HEK293 (cell line): Measurements from ENCODE around the gene NAV1.

Source experiments
- CTCF ChIA-PET: fragments of 350-600 bp; formaldehyde crosslinking; extraction: SDS; loops from one replicate; lab custom pipeline; 2021; ENCODE audit warnings: antibody characterized with exemption; lab: Yijun Ruan, JAX
- POLR2A ChIA-PET: fragments of 300-600 bp; formaldehyde crosslinking; extraction: SDS; loops from one replicate; lab custom pipeline; 2020; ENCODE audit warnings: antibody characterized with exemption, inconsistent platforms; lab: Yijun Ruan, JAX
- H3K27ac ChIP-seq: fragments of 200-500 bp; sonication (Bioruptor generic); 2 replicates; pipeline ENCODE4 v1.5.1; 2014; ENCODE audit warnings: low read depth, low read length, control low read depth, inconsistent platforms; ENCODE audit errors: extremely low read depth
- H3K36me3 ChIP-seq, 2 experiments: fragments of 200-500 bp in 1 of 2; sonication (Bioruptor generic) in 1 of 2; 1 replicate in 1 of 2; 2 replicates in 1 of 2; pipeline ENCODE4 v1.5.1; 2014 to 2017; ENCODE audit warnings: inconsistent platforms in 2 of 2, low read length in 2 of 2; ENCODE audit not compliant: control insufficient read depth in 2 of 2, insufficient read depth in 1 of 2
- H3K4me1 ChIP-seq: fragments of 200-500 bp; sonication (Bioruptor generic); 2 replicates; pipeline ENCODE4 v1.5.1; 2014; ENCODE audit warnings: mild to moderate bottlenecking, low read length, inconsistent platforms; ENCODE audit not compliant: control insufficient read depth, insufficient read depth
- H3K4me3 ChIP-seq: 2 replicates; pipeline ENCODE4 v1.5.1; 2011; ENCODE audit warnings: low read depth, mild to moderate bottlenecking, control low read depth, low read length, moderate library complexity
- H3K9me3 ChIP-seq: fragments of 200-500 bp; sonication (Bioruptor generic); 2 replicates; pipeline ENCODE4 v1.5.1; 2014; ENCODE audit warnings: low read depth, low read length, inconsistent platforms; ENCODE audit not compliant: control insufficient read depth, insufficient read depth
- BCL11A ChIP-seq: fragments of 450-650 bp; formaldehyde crosslinking; IDR thresholded peaks from 2 replicates; pipeline ENCODE4 v1.5.1; 2016; ENCODE audit warnings: low read depth, missing biosample characterization, missing genetic modification characterization
- BCL11B ChIP-seq: fragments of 450-650 bp; formaldehyde crosslinking; IDR thresholded peaks from 2 replicates; pipeline ENCODE4 v1.5.1; 2016; ENCODE audit warnings: low read depth, missing biosample characterization, missing genetic modification characterization
- EGR2 ChIP-seq: fragments of 450-650 bp; formaldehyde crosslinking; IDR thresholded peaks from 2 replicates; pipeline ENCODE4 v1.5.1; 2016; ENCODE audit warnings: low read depth, missing biosample characterization, missing genetic modification characterization
- GLIS1 ChIP-seq: fragments of 450-650 bp; formaldehyde crosslinking; IDR thresholded peaks from 2 replicates; pipeline ENCODE4 v1.5.1; 2016; ENCODE audit warnings: missing biosample characterization, missing genetic modification characterization
- GLIS2 ChIP-seq: fragments of 450-650 bp; formaldehyde crosslinking; IDR thresholded peaks from 2 replicates; pipeline ENCODE4 v1.5.1; 2016; ENCODE audit warnings: missing biosample characterization, missing genetic modification characterization
- HOXC10 ChIP-seq: sonication (generic); formaldehyde crosslinking; IDR thresholded peaks from 2 replicates; pipeline ENCODE4 v1.8.1; 2023; ENCODE audit warnings: mild to moderate bottlenecking, missing genetic modification reagents
- KLF1 ChIP-seq: fragments of 450-650 bp; formaldehyde crosslinking; IDR thresholded peaks from 2 replicates; pipeline ENCODE4 v1.5.1; 2016; ENCODE audit warnings: missing biosample characterization, missing genetic modification characterization
- MZF1 ChIP-seq: fragments of 450-650 bp; formaldehyde crosslinking; IDR thresholded peaks from 2 replicates; pipeline ENCODE4 v1.5.1; 2017; ENCODE audit warnings: missing biosample characterization, missing genetic modification characterization, borderline replicate concordance
- PRDM1 ChIP-seq: fragments of 450-650 bp; formaldehyde crosslinking; IDR thresholded peaks from 2 replicates; pipeline ENCODE4; 2016; ENCODE audit warnings: missing biosample characterization, missing genetic modification characterization
- SCRT2 ChIP-seq: fragments of 450-650 bp; formaldehyde crosslinking; IDR thresholded peaks from 2 replicates; pipeline ENCODE4 v1.5.1; 2016; ENCODE audit warnings: missing biosample characterization, missing genetic modification characterization
- ZIC2 ChIP-seq: fragments of 450-650 bp; formaldehyde crosslinking; IDR thresholded peaks from 2 replicates; pipeline ENCODE4 v1.5.1; 2016; ENCODE audit warnings: missing biosample characterization, missing genetic modification characterization
- ZNF121 ChIP-seq: fragments of 450-650 bp; formaldehyde crosslinking; IDR thresholded peaks from 2 replicates; pipeline ENCODE4 v1.5.1; 2016; ENCODE audit warnings: missing biosample characterization, missing genetic modification characterization
- ZNF132 ChIP-seq: fragments of 450-650 bp; formaldehyde crosslinking; IDR thresholded peaks from 2 replicates; pipeline ENCODE4 v1.5.1; 2017; ENCODE audit warnings: missing biosample characterization, missing genetic modification characterization, borderline replicate concordance
- ZNF133 ChIP-seq: fragments of 450-650 bp; formaldehyde crosslinking; IDR thresholded peaks from 2 replicates; pipeline ENCODE4 v1.5.1; 2016; ENCODE audit warnings: missing biosample characterization, missing genetic modification characterization
- ZNF157 ChIP-seq: fragments of 450-650 bp; formaldehyde crosslinking; IDR thresholded peaks from 2 replicates; pipeline ENCODE4 v1.5.1; 2016; ENCODE audit warnings: missing biosample characterization, missing genetic modification characterization
- ZNF266 ChIP-seq: fragments of 450-650 bp; formaldehyde crosslinking; IDR thresholded peaks from 2 replicates; pipeline ENCODE4 v1.5.1; 2016; ENCODE audit warnings: missing biosample characterization, missing genetic modification characterization, low read depth
- ZNF335 ChIP-seq: fragments of 450-650 bp; formaldehyde crosslinking; conservative IDR thresholded peaks from 2 replicates; pipeline ENCODE4 v1.5.1; 2016; ENCODE audit warnings: missing biosample characterization, missing genetic modification characterization
- ZNF341 ChIP-seq: fragments of 450-650 bp; formaldehyde crosslinking; IDR thresholded peaks from 2 replicates; pipeline ENCODE4; 2016; ENCODE audit warnings: low read depth, missing biosample characterization, missing genetic modification characterization
- ZNF398 ChIP-seq: fragments of 450-650 bp; formaldehyde crosslinking; IDR thresholded peaks from 2 replicates; pipeline ENCODE4 v1.5.1; 2017; ENCODE audit warnings: missing biosample characterization, missing genetic modification characterization
- ZNF416 ChIP-seq: fragments of 450-650 bp; formaldehyde crosslinking; IDR thresholded peaks from 2 replicates; pipeline ENCODE4 v1.5.1; 2016; ENCODE audit warnings: missing biosample characterization, missing genetic modification characterization
- ZNF501 ChIP-seq: fragments of 450-650 bp; formaldehyde crosslinking; IDR thresholded peaks from 2 replicates; pipeline ENCODE4 v1.5.1; 2016; ENCODE audit warnings: missing biosample characterization, missing genetic modification characterization
- ZNF560 ChIP-seq: fragments of 450-650 bp; formaldehyde crosslinking; IDR thresholded peaks from 2 replicates; pipeline ENCODE4 v1.5.1; 2017; ENCODE audit warnings: missing biosample characterization, missing genetic modification characterization, borderline replicate concordance
- ZNF580 ChIP-seq: fragments of 450-650 bp; formaldehyde crosslinking; IDR thresholded peaks from 2 replicates; pipeline ENCODE4 v1.5.1; 2016; ENCODE audit warnings: missing biosample characterization, missing genetic modification characterization
- ZNF664 ChIP-seq: fragments of 450-650 bp; formaldehyde crosslinking; IDR thresholded peaks from 2 replicates; pipeline ENCODE4 v1.5.1; 2016; ENCODE audit warnings: missing biosample characterization, missing genetic modification characterization
- ZNF692 ChIP-seq: fragments of 450-650 bp; formaldehyde crosslinking; IDR thresholded peaks from 2 replicates; pipeline ENCODE4 v1.5.1; 2016; ENCODE audit warnings: missing biosample characterization, missing genetic modification characterization
- ZNF768 ChIP-seq: fragments of 450-650 bp; formaldehyde crosslinking; IDR thresholded peaks from 2 replicates; pipeline ENCODE4 v1.5.1; 2018; ENCODE audit warnings: missing biosample characterization, mild to moderate bottlenecking, missing genetic modification characterization
- TF ChIP-seq, protein P1 (sequence below): fragments of 450-650 bp; formaldehyde crosslinking; IDR thresholded peaks from 2 replicates; pipeline ENCODE4 v1.5.1; 2017; ENCODE audit warnings: missing biosample characterization, missing genetic modification characterization

The NAV1 gene

GRCh38 chr1:201499191-201499590 is 39.7 kb upstream of the NAV1 start:
- Histone ChIP-seq H3K27ac (no peak overlapping the region), H3K4me3 (no peak overlapping the region), H3K4me1 (no peaks in the 10 kb centered on the region; the same call in none of the 2 replicates), H3K9me3 (no peaks in the 10 kb centered on the region), H3K36me3 (no peaks in the 10 kb centered on the region)
- POLR2A ChIA-PET, result interaction anchor here (0.7 to 1.0 kb wide), 2 partner anchors 9 to 11 kb away, joined by 3 read pairs; no protein-coding TSS in a partner anchor
- TF ChIP-seq EGR2 (tag by site-specific recombination) (no peak), ZNF398 (tag by site-specific recombination) (no peak), ZNF133 (no peak), ZNF132 (no peak), ZNF416 (no peak), ZNF501 (no peak)
- CTCF ChIA-PET, result interaction anchor here (1.1 to 5.5 kb wide), 5 partner anchors 14 to 51 kb away, joined by 3 to 74 read pairs (median 21); no protein-coding TSS in a partner anchor

GRCh38 chr1:201499795-201500669 is 38.9 kb upstream of the NAV1 start:
- Histone ChIP-seq H3K27ac (no peak overlapping the region), H3K4me1 (no peaks in the 10 kb centered on the region; the same call in none of the 2 replicates), H3K9me3 (no peaks in the 10 kb centered on the region), H3K4me3 (no peak overlapping the region), H3K36me3 (no peaks in the 10 kb centered on the region)
- POLR2A ChIA-PET, result interaction anchor here (1.0 kb wide), 1 partner anchor 10 kb away, joined by 3 read pairs; no protein-coding TSS in a partner anchor
- CTCF ChIA-PET, result interaction anchor here (0.6 to 5.5 kb wide), 7 partner anchors 9 to 52 kb away, joined by 3 to 74 read pairs (median 5); no protein-coding TSS in a partner anchor
- TF ChIP-seq GLIS2 (peak; percentile 52; the same call in 1 of the 2 replicates), ZNF560 (tag by site-specific recombination) (no peak), GLIS1 (tag by site-specific recombination) (0 out of 2 replicates have a peak, but pooled peaks have one; percentile 60), ZNF768 (tag by site-specific recombination) (peak; percentile 65; the same call in 1 of the 2 replicates), ZNF335 (peak; percentile 73), ZIC2 (peak; percentile 54), ZNF664 (tag by site-specific recombination) (no peak), ZNF157 (tag by site-specific recombination) (no peak)
- TF ChIP-seq, protein P1, sequence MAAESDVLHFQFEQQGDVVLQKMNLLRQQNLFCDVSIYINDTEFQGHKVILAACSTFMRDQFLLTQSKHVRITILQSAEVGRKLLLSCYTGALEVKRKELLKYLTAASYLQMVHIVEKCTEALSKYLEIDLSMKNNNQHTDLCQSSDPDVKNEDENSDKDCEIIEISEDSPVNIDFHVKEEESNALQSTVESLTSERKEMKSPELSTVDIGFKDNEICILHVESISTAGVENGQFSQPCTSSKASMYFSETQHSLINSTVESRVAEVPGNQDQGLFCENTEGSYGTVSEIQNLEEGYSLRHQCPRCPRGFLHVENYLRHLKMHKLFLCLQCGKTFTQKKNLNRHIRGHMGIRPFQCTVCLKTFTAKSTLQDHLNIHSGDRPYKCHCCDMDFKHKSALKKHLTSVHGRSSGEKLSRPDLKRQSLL (tag by site-specific recombination), result no peak

DNA sequence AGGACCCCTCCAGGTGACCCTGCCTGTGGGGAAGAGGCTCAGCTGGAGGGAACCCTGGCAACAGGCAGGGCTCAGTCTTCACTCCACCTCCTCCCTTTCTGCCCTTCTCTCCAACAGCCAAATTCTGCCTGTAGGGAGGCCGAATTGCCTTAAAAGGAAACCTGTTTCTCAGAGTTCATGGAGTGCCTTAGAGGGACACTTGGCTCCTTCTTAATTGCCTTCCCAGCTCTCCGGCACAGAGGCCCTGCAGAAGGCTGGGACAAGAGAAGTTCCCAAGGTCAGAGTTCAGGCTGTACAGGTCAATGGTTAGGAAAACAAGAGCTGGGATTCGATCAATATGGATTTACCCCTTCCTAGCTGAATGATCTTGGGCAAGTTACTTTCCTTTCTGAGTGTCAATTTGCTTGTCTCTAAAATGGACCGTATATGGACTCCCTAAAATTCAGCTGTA is 38.2 kb upstream of the NAV1 start:
- Histone ChIP-seq H3K4me1 (no peaks in the 10 kb centered on the region; the same call in none of the 2 replicates), H3K36me3 (no peaks in the 10 kb centered on the region), H3K4me3 (no peak overlapping the region), H3K9me3 (no peaks in the 10 kb centered on the region), H3K27ac (no peak overlapping the region)
- POLR2A ChIA-PET, result no interaction called here
- CTCF ChIA-PET, result interaction anchor here (1.1 to 5.5 kb wide), 5 partner anchors 10 to 20 kb away, joined by 3 to 74 read pairs (median 5); no protein-coding TSS in a partner anchor
- TF ChIP-seq PRDM1 (tag by site-specific recombination) (peak; percentile 33; the same call in 1 of the 2 replicates), HOXC10 (CRISPR knock-in tag) (no peak), ZNF341 (tag by site-specific recombination) (peak; percentile 57), SCRT2 (tag by site-specific recombination) (peak; percentile 29; the same call in 1 of the 2 replicates), ZNF580 (tag by site-specific recombination) (no peak), KLF1 (tag by site-specific recombination) (no peak), BCL11B (tag by site-specific recombination) (no peak), ZNF335 (peak; percentile 49; the same call in 1 of the 2 replicates), ZNF266 (tag by site-specific recombination) (no peak), MZF1 (tag by site-specific recombination) (no peak), ZIC2 (peak; percentile 67; the same call in 1 of the 2 replicates), ZNF121 (tag by site-specific recombination) (no peak), ZNF768 (tag by site-specific recombination) (no peak), ZNF692 (tag by site-specific recombination) (no peak), BCL11A (tag by site-specific recombination) (no peak)
